ENCODE measurements around the gene SLC19A1.

DNA sequence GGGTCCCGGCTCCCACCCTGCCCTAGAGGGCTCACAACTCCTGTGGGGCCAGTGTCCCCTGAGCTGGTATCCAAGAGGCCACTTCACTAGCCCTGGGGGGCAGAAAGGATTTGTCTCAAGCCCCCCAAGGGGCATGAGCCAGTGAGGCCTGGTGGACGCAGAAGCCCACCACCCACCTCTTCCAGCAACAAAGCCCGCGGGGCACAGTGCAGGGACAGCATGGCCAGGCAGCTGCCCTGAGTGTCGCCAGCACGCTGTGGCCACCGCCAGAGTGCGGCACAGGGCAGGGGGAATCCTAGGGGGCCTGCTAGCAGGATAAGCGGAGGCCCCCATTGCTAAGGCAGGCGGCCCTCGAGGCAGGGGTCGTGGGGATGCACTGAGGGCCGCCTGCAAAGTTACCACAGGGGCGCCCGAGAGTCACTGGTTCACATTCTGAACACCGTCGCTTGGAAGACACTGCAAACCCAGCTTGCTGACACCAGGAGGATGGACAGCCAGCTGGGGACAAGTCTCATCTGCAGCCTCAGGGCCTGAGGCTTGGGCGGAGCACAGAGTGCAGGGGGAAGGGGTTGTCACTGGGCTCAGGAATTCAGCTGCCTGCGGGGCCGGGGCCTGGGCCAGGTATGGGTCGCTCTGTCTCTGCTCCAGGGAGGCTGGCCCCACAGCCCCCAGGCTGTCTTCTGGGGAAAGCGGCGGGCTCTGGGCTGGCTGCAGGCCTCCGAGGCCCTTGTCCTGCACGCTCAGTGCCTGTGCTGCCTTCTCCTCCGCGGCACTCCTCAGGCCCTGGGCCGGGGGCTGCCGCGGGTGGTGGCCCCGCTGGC is 26.8 kb downstream of the SLC19A1 start:
- no peak for TF ChIP-seq POLR2AphosphoS5 (IDR thresholded peaks at IDR 0.05; ENCODE audit: low read depth, low read length)
- no peak for TF ChIP-seq POLR2A (IDR thresholded peaks at IDR 0.05; ENCODE audit: low read depth, low read length)
